MM.1S (cell line): Measurements from ENCODE around the gene WDR81.

Source experiments
- DNase-seq: peaks from one replicate; pipeline ENCODE4 v3.0.0-alpha.2; 2015
- H2AFZ ChIP-seq: fragments of 300-600 bp; sonication (generic); 2 replicates; pipeline ENCODE4 v1.6.0; 2016; ENCODE audit warnings: antibody characterized with exemption, low read length
- H3F3A ChIP-seq: fragments of 300-600 bp; sonication (generic); 2 replicates; pipeline ENCODE4 v1.6.1; 2016; ENCODE audit warnings: mild to moderate bottlenecking, antibody characterized with exemption, low read length, moderate library complexity, mixed read lengths; ENCODE audit not compliant: insufficient read depth
- H3K27ac ChIP-seq: fragments of 300-600 bp; sonication (generic); 2 replicates; pipeline ENCODE4 v1.5.1; 2016; ENCODE audit warnings: mild to moderate bottlenecking, low read length
- H3K27me3 ChIP-seq: fragments of 300-600 bp; sonication (generic); replicated peaks from 2 replicates; pipeline ENCODE4 v1.6.0; 2016; ENCODE audit warnings: low read length; ENCODE audit not compliant: insufficient read depth
- H3K36me3 ChIP-seq: fragments of 300-600 bp; sonication (generic); replicated peaks from 2 replicates; pipeline ENCODE4 v1.6.1; 2016; ENCODE audit warnings: mild to moderate bottlenecking, low read length, mixed read lengths; ENCODE audit not compliant: insufficient read depth
- H3K4me1 ChIP-seq: fragments of 300-600 bp; sonication (generic); 2 replicates; pipeline ENCODE4 v1.6.1; 2016; ENCODE audit warnings: low read length, mixed read lengths
- H3K4me2 ChIP-seq: fragments of 300-600 bp; sonication (generic); 2 replicates; pipeline ENCODE4 v1.6.0; 2016; ENCODE audit warnings: low read depth, low read length
- H3K4me3 ChIP-seq: fragments of 300-600 bp; sonication (generic); 2 replicates; pipeline ENCODE4 v1.5.1; 2016; ENCODE audit warnings: low read length, mixed read lengths
- H3K79me2 ChIP-seq: fragments of 300-600 bp; sonication (generic); 2 replicates; pipeline ENCODE4 v1.6.1; 2016; ENCODE audit warnings: mixed run types, low read length, mixed read lengths
- H3K9ac ChIP-seq: fragments of 300-600 bp; sonication (generic); 2 replicates; pipeline ENCODE4 v1.6.1; 2016; ENCODE audit warnings: low read length, mixed read lengths
- H3K9me2 ChIP-seq: fragments of 300-600 bp; sonication (generic); replicated peaks from 2 replicates; pipeline ENCODE4 v1.6.1; 2016; ENCODE audit warnings: mild to moderate bottlenecking, low read length, mixed read lengths; ENCODE audit not compliant: insufficient read depth
- H3K9me3 ChIP-seq: fragments of 300-600 bp; sonication (generic); replicated peaks from 2 replicates; pipeline ENCODE4 v1.6.1; 2016; ENCODE audit warnings: mild to moderate bottlenecking, low read length, mixed read lengths; ENCODE audit not compliant: insufficient read depth
- H4K20me1 ChIP-seq: fragments of 300-600 bp; sonication (generic); 2 replicates; pipeline ENCODE4 v1.6.1; 2016; ENCODE audit warnings: mild to moderate bottlenecking, low read length, moderate library complexity, mixed read lengths; ENCODE audit not compliant: insufficient read depth
- CTCF ChIP-seq: fragments of 300-600 bp; sonication (generic); IDR thresholded peaks from 2 replicates; pipeline ENCODE4 v1.5.1; 2016; ENCODE audit warnings: antibody characterized with exemption, low read length, mixed read lengths
- EZH2 ChIP-seq: fragments of 300-600 bp; sonication (generic); optimal IDR thresholded peaks from 2 replicates; pipeline ENCODE3; 2017; ENCODE audit warnings: low read depth, mild to moderate bottlenecking, antibody characterized with exemption, low read length, mixed read lengths
- EZH2phosphoT487 ChIP-seq: fragments of 300-600 bp; sonication (generic); IDR thresholded peaks from 2 replicates; pipeline ENCODE4 v1.6.1; 2018; ENCODE audit warnings: antibody characterized with exemption, low read length

The WDR81 gene

GRCh38 chr17:1759529-1759928, 35.0 kb downstream of the WDR81 start:
- Histone ChIP-seq H2AFZ (no peak overlapping the region), H3K4me2 (no peak overlapping the region), H3K36me3 (no peaks in the 10 kb centered on the region), H3K9me2 (no peaks in the 10 kb centered on the region), H4K20me1 (no peaks in the 10 kb centered on the region), H3K27ac (no peak overlapping the region), H3K27me3 (peaks cover 22% of the 10 kb centered on the region; the same call in 1 of the 2 replicates), H3K9me3 (no peaks in the 10 kb centered on the region), H3K4me3 (no peak overlapping the region), H3K9ac (no peak overlapping the region), H3F3A (peaks cover 10% of the 10 kb centered on the region), H3K4me1 (peaks cover 13% of the 10 kb centered on the region), H3K79me2 (no peaks in the 10 kb centered on the region)
- no peak for DNase-seq
- TF ChIP-seq EZH2phosphoT487 (no peak), EZH2 (no peak), CTCF (no peak)

GRCh38 chr17:1762233-1762900, 37.9 kb downstream of the WDR81 start:
- H3K4me2 ChIP-seq: no peak overlapping the region
- no peak overlapping the region for H2AFZ ChIP-seq
- no peaks in the 10 kb centered on the region for H3K36me3 ChIP-seq
- no peak overlapping the region for H3K9ac ChIP-seq
- H4K20me1 ChIP-seq: no peaks in the 10 kb centered on the region
- H3K79me2 ChIP-seq: no peaks in the 10 kb centered on the region
- no peak for DNase-seq
- H3K4me1 ChIP-seq: peaks cover 15% of the 10 kb centered on the region
- H3K9me2 ChIP-seq: no peaks in the 10 kb centered on the region
- H3K9me3 ChIP-seq: no peaks in the 10 kb centered on the region
- no peak overlapping the region for H3K4me3 ChIP-seq
- TF ChIP-seq EZH2phosphoT487: no peak
- TF ChIP-seq CTCF: no peak
- 0 out of 2 replicates have a peak, but pooled peaks cover under 1% of the 10 kb centered on the region for H3K27me3 ChIP-seq
- H3K27ac ChIP-seq: no peak overlapping the region
- H3F3A ChIP-seq: peaks cover 11% of the 10 kb centered on the region

GRCh38 chr17:1762901-1763898, 38.7 kb downstream of the WDR81 start:
- no peak overlapping the region for H3K4me3 ChIP-seq
- H3K27me3 ChIP-seq: no peaks in the 10 kb centered on the region
- H3K36me3 ChIP-seq: no peaks in the 10 kb centered on the region
- no peaks in the 10 kb centered on the region for H3K79me2 ChIP-seq
- peak overlapping the region; percentile 60; the same call in 1 of the 2 replicates for H3K27ac ChIP-seq
- peaks cover 11% of the 10 kb centered on the region for H3F3A ChIP-seq
- H3K4me2 ChIP-seq: peak overlapping the region; percentile 36; the same call in 1 of the 2 replicates
- no peak for TF ChIP-seq CTCF
- TF ChIP-seq EZH2: no peak
- no peak for TF ChIP-seq EZH2phosphoT487
- no peaks in the 10 kb centered on the region for H3K9me2 ChIP-seq
- H3K4me1 ChIP-seq: peaks cover 15% of the 10 kb centered on the region
- H3K9ac ChIP-seq: no peak overlapping the region
- DNase-seq: no peak
- peak overlapping the region; percentile 46 for H2AFZ ChIP-seq
- H3K9me3 ChIP-seq: no peaks in the 10 kb centered on the region
- no peaks in the 10 kb centered on the region for H4K20me1 ChIP-seq
